Activated CD4-positive, alpha-beta T cell treated with anti-CD3 and anti-CD28 coated beads, Interleukin-2, amount 50 U/mL, for 1 hour (primary cell): ENCODE data around the gene MCC.

Experiments
- DNase-seq: peaks from one replicate; pipeline ENCODE4 v3.0.0-alpha.2; 2020

Gene MCC

GRCh38 chr5:113217619-113218184, 270.6 kb downstream of the MCC start:
- no peak for DNase-seq

GRCh38 chr5:113216545-113216944, 271.7 kb downstream of the MCC start:
- DNase-seq = no peak

GRCh38 chr5:113215401-113216060, 272.7 kb downstream of the MCC start:
- DNase-seq = no peak

GRCh38 chr5:113214606-113215323, 273.5 kb downstream of the MCC start:
- no peak for DNase-seq

GRCh38 chr5:113213551-113214425, 274.5 kb downstream of the MCC start:
- DNase-seq = no peak

GRCh38 chr5:113212244-113212920, 275.9 kb downstream of the MCC start:
- DNase-seq = no peak

- no peak for DNase-seq
These were observed 278.8 kb downstream of the MCC start for GRCh38 chr5:113209498-113209897.

GRCh38 chr5:113205807-113206206, 282.4 kb downstream of the MCC start:
- no peak for DNase-seq

GRCh38 chr5:113205323-113205722, 282.9 kb downstream of the MCC start:
- no peak for DNase-seq

GRCh38 chr5:113204525-113205161, 283.6 kb downstream of the MCC start:
- DNase-seq = no peak

- DNase-seq = no peak
These were observed 284.3 kb downstream of the MCC start for GRCh38 chr5:113203916-113204315.

GRCh38 chr5:113202746-113203716, 285.2 kb downstream of the MCC start:
- no peak for DNase-seq

- DNase-seq = no peak
These were observed 286.0 kb downstream of the MCC start for GRCh38 chr5:113202287-113202686.

GRCh38 chr5:113201715-113202114, 286.5 kb downstream of the MCC start:
- DNase-seq = no peak

- DNase-seq = no peak
These were observed 288.9 kb downstream of the MCC start for GRCh38 chr5:113199122-113199905.

- no peak for DNase-seq
These were observed 290.6 kb downstream of the MCC start for GRCh38 chr5:113197456-113198200.

GRCh38 chr5:113195771-113196170, 292.5 kb downstream of the MCC start:
- no peak for DNase-seq

GRCh38 chr5:113195251-113195650, 293.0 kb downstream of the MCC start:
- DNase-seq = no peak

GRCh38 chr5:113194591-113194990, 293.7 kb downstream of the MCC start:
- no peak for DNase-seq
